Ovary (tissue), 9 donors: ENCODE data around the gene ABHD11. TPM values are rescaled to one million over a fixed set of nuclear protein-coding genes. Genes with fewer than 3 reads are reported as not detected.

ENCODE experiments used
- DNase-seq, 5 donors: peaks; one replicate each; pipeline ENCODE4 v3.0.0-alpha.2; 2019 to 2020
- H3K27ac ChIP-seq, 2 donors: fragments of 200-600 bp; one replicate each; pipeline versions ENCODE4 v1.5.1 to v1.8.0; 2019 to 2022
- H3K27me3 ChIP-seq: fragments of 200-600 bp; one replicate; pipeline ENCODE4 v1.8.0; 2022
- H3K36me3 ChIP-seq: fragments of 200-600 bp; sonication (generic); one replicate; pipeline ENCODE4 v1.5.1; 2019
- H3K4me1 ChIP-seq: one replicate; pipeline ENCODE4 v1.8.1; 2013; ENCODE audit warnings: mild to moderate bottlenecking, moderate library complexity; ENCODE audit not compliant: insufficient read depth
- H3K4me3 ChIP-seq: fragments of 200-600 bp; sonication (generic); one replicate; pipeline ENCODE4 v1.5.1; 2017
- H3K9me3 ChIP-seq, 2 donors: fragments of 200-600 bp in 1 of 2; sonication (generic) in 1 of 2; one replicate each; pipeline versions ENCODE4 v1.5.1 to v1.8.1; 2013 to 2019; ENCODE audit warnings: mild to moderate bottlenecking in 1 of 2, moderate library complexity in 1 of 2
- CTCF ChIP-seq, 3 donors: fragments of 450-650 bp in 2 of 3; fragments of 200-600 bp in 1 of 3; IDR thresholded peaks; one replicate each; pipeline versions ENCODE4 v1.5.1 to v1.8.0; 2016 to 2022; ENCODE audit warnings: antibody characterized with exemption in 3 of 3, mild to moderate bottlenecking in 1 of 3
- EP300 ChIP-seq: sonication (generic); formaldehyde crosslinking; IDR thresholded peaks from one replicate; pipeline ENCODE4 v1.6.1; 2017; ENCODE audit warnings: antibody characterized with exemption
- POLR2A ChIP-seq: fragments of 450-650 bp; IDR thresholded peaks from one replicate; pipeline ENCODE4 v1.6.1; 2017; ENCODE audit warnings: antibody characterized with exemption, mild to moderate bottlenecking, moderate library complexity
- WGBS, 3 donors: extraction: QIAGEN DNeasy Blood & Tissue Kit in 1 of 3; methylation state at CpG; one replicate each; pipeline versions ENCODE4 v1.1.5 to v1.1.7; 2013 to 2017; 5-methylcytosine and 5-hydroxymethylcytosine counted together
- intact Hi-C, 4 donors: fragments of 100-400 bp; cut with DNase I; formaldehyde crosslinking; loops; one replicate each; pipeline versions ENCODE4 v1.11.0 to v1.15.1; 2022 to 2023
- polyA plus RNA-seq, 2 donors: library from polyadenylated mRNA; stranded (reverse); fragments of 200-250 nt in 1 of 2; fragments of 350-450 nt in 1 of 2; fragmentation: Illumina TruSeq in 1 of 2; extraction: RNeasy Lipid Tissue Mini Kit (QIAGEN cat#74804) in 1 of 2; gene quantifications; one replicate each; pipeline ENCODE4 v1.2.3, GENCODE V29; 2013 to 2014
- total RNA-seq, 7 donors: library from RNA; depleted of rRNA in 2 of 7; stranded (reverse); fragments of >200 nt in 2 of 7; fragmentation: NEBNext Ultra II Directional in 3 of 7; extraction: Animal tissue kit (Norgen Biotek cat#: 25700) in 3 of 7; gene quantifications; one replicate each; pipeline versions ENCODE4 v1.1.0 to v1.2.4, GENCODE V29; 2016 to 2023
- donor health status: DM: no; HTN: no; CAD: no; lungs with moderate emphysema.
- donor health status: DM: no; HTN: no; CAD: no.
- donor health status: Bipolar disorder and iron deficiency.
- donor health status: DM: yes; HTN: yes; CAD: no.
- donor health status: DM: no; HTN: no; CAD: no.
- donor health status: DM: yes; HTN: yes; CAD: no.

The ABHD11 gene
- total and polyA plus RNA-seq, 9 donors, result 8.0 to 34.6 (median 11.4) TPM

GRCh38 chr7:73712773-73713172, 25.8 kb downstream of the ABHD11 start:
- 91 to 100% (median 94%) methylated on average over 1 of the region's 1 CpG for WGBS, 3 donors

GRCh38 chr7:73708961-73709549, 29.5 kb downstream of the ABHD11 start:
- Histone ChIP-seq H3K4me3 (no peak overlapping the region), H3K4me1 (peaks cover 6% of the 10 kb centered on the region), H3K27ac (no peak overlapping the region), H3K36me3 (no peaks in the 10 kb centered on the region), H3K9me3 (no peaks in the 10 kb centered on the region), H3K27me3 (no peaks in the 10 kb centered on the region)
- TF ChIP-seq EP300, result no peak
- no peak for TF ChIP-seq POLR2A
- TF ChIP-seq CTCF (IDR thresholded peaks at IDR 0.05), result no peak
- intact Hi-C loops, result no loop called here
- 86 to 92% (median 86%) methylated on average over 16 of the region's 16 CpGs for WGBS, 3 donors
- no peak for DNase-seq

More at GRCh38 chr7:73712773-73713172, 25.8 kb downstream of the ABHD11 start:
- Histone ChIP-seq H3K9me3 (no peaks in the 10 kb centered on the region), H3K27ac (no peak overlapping the region), H3K36me3 (no peaks in the 10 kb centered on the region), H3K27me3 (no peaks in the 10 kb centered on the region), H3K4me3 (no peak overlapping the region), H3K4me1 (no peaks in the 10 kb centered on the region)
- DNase-seq, result no peak
- TF ChIP-seq POLR2A, result no peak
- no peak for TF ChIP-seq CTCF (IDR thresholded peaks at IDR 0.05)
- no peak for TF ChIP-seq EP300
- intact Hi-C loops, result no loop called here

GRCh38 chr7:73707045-73707631, 31.5 kb downstream of the ABHD11 start:
- DNase-seq, result peak in 1 of 5 donors; percentile 43
- H3K9me3 ChIP-seq, result no peaks in the 10 kb centered on the region
- no peak for TF ChIP-seq CTCF (IDR thresholded peaks at IDR 0.05)
- TF ChIP-seq EP300, result no peak
- TF ChIP-seq POLR2A, result no peak
- intact Hi-C loops, result no loop called here
- H3K27me3 ChIP-seq, result no peaks in the 10 kb centered on the region
- peaks cover 12% of the 10 kb centered on the region for H3K4me1 ChIP-seq
- no peaks in the 10 kb centered on the region for H3K36me3 ChIP-seq
- WGBS, 3 donors, result 77 to 80% (median 79%) methylated on average over 13 to 15 of the region's 15 CpGs
- H3K4me3 ChIP-seq, result no peak overlapping the region
- no peak overlapping the region for H3K27ac ChIP-seq

- Histone ChIP-seq H3K9me3 (no peaks in the 10 kb centered on the region), H3K27me3 (no peaks in the 10 kb centered on the region), H3K4me1 (peaks cover 12% of the 10 kb centered on the region), H3K4me3 (no peak overlapping the region), H3K36me3 (no peaks in the 10 kb centered on the region), H3K27ac (no peak overlapping the region)
- TF ChIP-seq EP300 (no peak), CTCF (IDR thresholded peaks at IDR 0.05) (no peak), POLR2A (no peak)
- WGBS, 3 donors, result 82 to 88% (median 85%) methylated on average over 25 of the region's 25 CpGs
- no peak for DNase-seq
- intact Hi-C loops, result no loop called here
These were observed 32.2 kb downstream of the ABHD11 start for GRCh38 chr7:73706126-73707044.
